ENCODE measurements around the gene NTN1.

The NTN1 gene

GRCh38 chr17:9004961-9005285 lies 16.4 kb upstream of the NTN1 start:
- Histone ChIP-seq H3K9ac (ENCODE audit: low read length in 5 of 5) (no peak overlapping the region), H3K4me3 (ENCODE audit: low read depth in 1 of 5, low read length in 5 of 5) (no peak overlapping the region), H3K4me1 (ENCODE audit: control insufficient read depth in 5 of 5, insufficient read depth in 5 of 5, low read length in 5 of 5) (peaks cover 0 to 20% (median 14%) of the 10 kb centered on the region in 5 donors), H3K9me3 (ENCODE audit: control insufficient read depth in 5 of 5, low read length in 5 of 5) (peaks cover 0 to 3% (median 0%) of the 10 kb centered on the region in 5 donors), H3K36me3 (ENCODE audit: control insufficient read depth in 5 of 5, insufficient read depth in 5 of 5, low read length in 5 of 5) (no peaks in the 10 kb centered on the region), H3K27me3 (ENCODE audit: control insufficient read depth in 5 of 5, insufficient read depth in 4 of 5, low read length in 5 of 5) (peaks cover 29 to 40% (median 31%) of the 10 kb centered on the region in 5 donors), H3K27ac (ENCODE audit: low read depth, low read length) (no peak overlapping the region)

- no peaks in the 10 kb centered on the region for H3K36me3 ChIP-seq (ENCODE audit: control insufficient read depth in 5 of 5, insufficient read depth in 5 of 5, low read length in 5 of 5)
- peaks cover 29 to 40% (median 32%) of the 10 kb centered on the region in 5 donors for H3K27me3 ChIP-seq (ENCODE audit: control insufficient read depth in 5 of 5, insufficient read depth in 4 of 5, low read length in 5 of 5)
- peaks cover 0 to 20% (median 14%) of the 10 kb centered on the region in 5 donors for H3K4me1 ChIP-seq (ENCODE audit: control insufficient read depth in 5 of 5, insufficient read depth in 5 of 5, low read length in 5 of 5)
- no peak overlapping the region for H3K9ac ChIP-seq (ENCODE audit: low read length in 5 of 5)
- H3K4me3 ChIP-seq (ENCODE audit: low read depth in 1 of 5, low read length in 5 of 5) = no peak overlapping the region
- H3K9me3 ChIP-seq (ENCODE audit: control insufficient read depth in 5 of 5, low read length in 5 of 5) = no peaks in the 10 kb centered on the region
- no peak overlapping the region for H3K27ac ChIP-seq (ENCODE audit: low read depth, low read length)
Measured at GRCh38 chr17:9006175-9006767, 15.0 kb upstream of the NTN1 start.

GRCh38 chr17:9007052-9007714 lies 14.1 kb upstream of the NTN1 start:
- no peak overlapping the region for H3K9ac ChIP-seq (ENCODE audit: low read length in 5 of 5)
- no peak overlapping the region for H3K4me3 ChIP-seq (ENCODE audit: low read depth in 1 of 5, low read length in 5 of 5)
- H3K27me3 ChIP-seq (ENCODE audit: control insufficient read depth in 5 of 5, insufficient read depth in 4 of 5, low read length in 5 of 5) = peaks cover 29 to 39% (median 32%) of the 10 kb centered on the region in 5 donors
- no peak overlapping the region for H3K27ac ChIP-seq (ENCODE audit: low read depth, low read length)
- no peaks in the 10 kb centered on the region for H3K9me3 ChIP-seq (ENCODE audit: control insufficient read depth in 5 of 5, low read length in 5 of 5)
- H3K4me1 ChIP-seq (ENCODE audit: control insufficient read depth in 5 of 5, insufficient read depth in 5 of 5, low read length in 5 of 5) = peaks cover 0 to 20% (median 14%) of the 10 kb centered on the region in 5 donors
- H3K36me3 ChIP-seq (ENCODE audit: control insufficient read depth in 5 of 5, insufficient read depth in 5 of 5, low read length in 5 of 5) = no peaks in the 10 kb centered on the region

- Histone ChIP-seq H3K4me1 (ENCODE audit: control insufficient read depth in 5 of 5, insufficient read depth in 5 of 5, low read length in 5 of 5) (peaks cover 0 to 7% (median 6%) of the 10 kb centered on the region in 5 donors), H3K4me3 (ENCODE audit: low read depth in 1 of 5, low read length in 5 of 5) (no peak overlapping the region), H3K9ac (ENCODE audit: low read length in 5 of 5) (no peak overlapping the region), H3K27ac (ENCODE audit: low read depth, low read length) (no peak overlapping the region), H3K9me3 (ENCODE audit: control insufficient read depth in 5 of 5, low read length in 5 of 5) (no peaks in the 10 kb centered on the region), H3K36me3 (ENCODE audit: control insufficient read depth in 5 of 5, insufficient read depth in 5 of 5, low read length in 5 of 5) (no peaks in the 10 kb centered on the region), H3K27me3 (ENCODE audit: control insufficient read depth in 5 of 5, insufficient read depth in 4 of 5, low read length in 5 of 5) (peaks cover 17 to 28% (median 28%) of the 10 kb centered on the region in 5 donors)
Measured at GRCh38 chr17:9009096-9009495, 12.2 kb upstream of the NTN1 start.

GRCh38 chr17:9009737-9010136 lies 11.6 kb upstream of the NTN1 start:
- Histone ChIP-seq H3K9me3 (ENCODE audit: control insufficient read depth in 5 of 5, low read length in 5 of 5) (no peaks in the 10 kb centered on the region), H3K36me3 (ENCODE audit: control insufficient read depth in 5 of 5, insufficient read depth in 5 of 5, low read length in 5 of 5) (no peaks in the 10 kb centered on the region), H3K9ac (ENCODE audit: low read length in 5 of 5) (no peak overlapping the region), H3K27me3 (ENCODE audit: control insufficient read depth in 5 of 5, insufficient read depth in 4 of 5, low read length in 5 of 5) (peaks cover 12 to 24% (median 21%) of the 10 kb centered on the region in 5 donors), H3K27ac (ENCODE audit: low read depth, low read length) (no peak overlapping the region), H3K4me3 (ENCODE audit: low read depth in 1 of 5, low read length in 5 of 5) (no peak overlapping the region), H3K4me1 (ENCODE audit: control insufficient read depth in 5 of 5, insufficient read depth in 5 of 5, low read length in 5 of 5) (peaks cover 0 to under 1% (median 0%) of the 10 kb centered on the region in 5 donors)

- no peaks in the 10 kb centered on the region for H3K4me1 ChIP-seq (ENCODE audit: control insufficient read depth in 5 of 5, insufficient read depth in 5 of 5, low read length in 5 of 5)
- H3K27ac ChIP-seq (ENCODE audit: low read depth, low read length) = no peak overlapping the region
- H3K36me3 ChIP-seq (ENCODE audit: control insufficient read depth in 5 of 5, insufficient read depth in 5 of 5, low read length in 5 of 5) = no peaks in the 10 kb centered on the region
- H3K27me3 ChIP-seq (ENCODE audit: control insufficient read depth in 5 of 5, insufficient read depth in 4 of 5, low read length in 5 of 5) = peaks cover 4 to 14% (median 10%) of the 10 kb centered on the region in 5 donors
- H3K9me3 ChIP-seq (ENCODE audit: control insufficient read depth in 5 of 5, low read length in 5 of 5) = no peaks in the 10 kb centered on the region
- H3K9ac ChIP-seq (ENCODE audit: low read length in 5 of 5) = no peak overlapping the region
- H3K4me3 ChIP-seq (ENCODE audit: low read depth in 1 of 5, low read length in 5 of 5) = no peak overlapping the region
Measured at GRCh38 chr17:9011001-9011400, 10.3 kb upstream of the NTN1 start.

- no peaks in the 10 kb centered on the region for H3K36me3 ChIP-seq (ENCODE audit: control insufficient read depth in 5 of 5, insufficient read depth in 5 of 5, low read length in 5 of 5)
- no peak overlapping the region for H3K4me3 ChIP-seq (ENCODE audit: low read depth in 1 of 5, low read length in 5 of 5)
- peaks cover 0 to 14% (median 11%) of the 10 kb centered on the region in 5 donors for H3K4me1 ChIP-seq (ENCODE audit: control insufficient read depth in 5 of 5, insufficient read depth in 5 of 5, low read length in 5 of 5)
- H3K9ac ChIP-seq (ENCODE audit: low read length in 5 of 5) = no peak overlapping the region
- peaks cover 0 to 20% (median 12%) of the 10 kb centered on the region in 5 donors for H3K27me3 ChIP-seq (ENCODE audit: control insufficient read depth in 5 of 5, insufficient read depth in 4 of 5, low read length in 5 of 5)
- H3K27ac ChIP-seq (ENCODE audit: low read depth, low read length) = no peak overlapping the region
- H3K9me3 ChIP-seq (ENCODE audit: control insufficient read depth in 5 of 5, low read length in 5 of 5) = no peaks in the 10 kb centered on the region
Measured at GRCh38 chr17:9016941-9017552, 4.3 kb upstream of the NTN1 start.

GRCh38 chr17:9018726-9019125 lies 2.6 kb upstream of the NTN1 start:
- H3K9ac ChIP-seq (ENCODE audit: low read length in 5 of 5) = no peak overlapping the region
- no peak overlapping the region for H3K27ac ChIP-seq (ENCODE audit: low read depth, low read length)
- H3K9me3 ChIP-seq (ENCODE audit: control insufficient read depth in 5 of 5, low read length in 5 of 5) = no peaks in the 10 kb centered on the region
- H3K27me3 ChIP-seq (ENCODE audit: control insufficient read depth in 5 of 5, insufficient read depth in 4 of 5, low read length in 5 of 5) = peaks cover 4 to 35% (median 28%) of the 10 kb centered on the region in 5 donors
- H3K4me3 ChIP-seq (ENCODE audit: low read depth in 1 of 5, low read length in 5 of 5) = no peak overlapping the region
- peaks cover 2 to 31% (median 26%) of the 10 kb centered on the region in 5 donors for H3K4me1 ChIP-seq (ENCODE audit: control insufficient read depth in 5 of 5, insufficient read depth in 5 of 5, low read length in 5 of 5)
- no peaks in the 10 kb centered on the region for H3K36me3 ChIP-seq (ENCODE audit: control insufficient read depth in 5 of 5, insufficient read depth in 5 of 5, low read length in 5 of 5)

GRCh38 chr17:9020096-9020823 lies 1.1 kb upstream of the NTN1 start:
- no peaks in the 10 kb centered on the region for H3K36me3 ChIP-seq (ENCODE audit: control insufficient read depth in 5 of 5, insufficient read depth in 5 of 5, low read length in 5 of 5)
- H3K9ac ChIP-seq (ENCODE audit: low read length in 5 of 5) = peak overlapping the region in 1 of 5 donors; percentile 39
- H3K9me3 ChIP-seq (ENCODE audit: control insufficient read depth in 5 of 5, low read length in 5 of 5) = no peaks in the 10 kb centered on the region
- peaks cover 2 to 31% (median 26%) of the 10 kb centered on the region in 5 donors for H3K4me1 ChIP-seq (ENCODE audit: control insufficient read depth in 5 of 5, insufficient read depth in 5 of 5, low read length in 5 of 5)
- H3K4me3 ChIP-seq (ENCODE audit: low read depth in 1 of 5, low read length in 5 of 5) = peak overlapping the region in 4 of 5 donors; percentile 60 to 73 (median 67)
- H3K27me3 ChIP-seq (ENCODE audit: control insufficient read depth in 5 of 5, insufficient read depth in 4 of 5, low read length in 5 of 5) = peaks cover 5 to 46% (median 31%) of the 10 kb centered on the region in 5 donors
- no peak overlapping the region for H3K27ac ChIP-seq (ENCODE audit: low read depth, low read length)

Measured in subcutaneous abdominal adipose tissue (tissue), 5 donors.